Measurements from ENCODE around the gene PCP2.

GRCh38 chr19:7648265-7649014 is 14.9 kb upstream of the PCP2 start:
- TF ChIP-seq POLR2A (IDR thresholded peaks at IDR 0.05; ENCODE audit: low read length) (peak; percentile 18), GATA1 (IDR thresholded peaks at IDR 0.05; ENCODE audit: low read depth, low read length) (no peak)

All from erythroblast (primary cell).